Tongue (tissue), 2 donors: ENCODE results near the gene FAM114A1. TPM values are rescaled to one million over a fixed set of nuclear protein-coding genes. Genes with fewer than 3 reads are reported as not detected.

Source experiments
- DNase-seq: peaks from one replicate; pipeline ENCODE4 v3.0.0-alpha.2; 2015
- total RNA-seq: library from RNA; depleted of rRNA; stranded (reverse); fragments of >200 nt; gene quantifications from one replicate; pipeline ENCODE4 v1.2.3, GENCODE V29; 2014

FAM114A1 gene
- total RNA-seq: 129 TPM

DNA sequence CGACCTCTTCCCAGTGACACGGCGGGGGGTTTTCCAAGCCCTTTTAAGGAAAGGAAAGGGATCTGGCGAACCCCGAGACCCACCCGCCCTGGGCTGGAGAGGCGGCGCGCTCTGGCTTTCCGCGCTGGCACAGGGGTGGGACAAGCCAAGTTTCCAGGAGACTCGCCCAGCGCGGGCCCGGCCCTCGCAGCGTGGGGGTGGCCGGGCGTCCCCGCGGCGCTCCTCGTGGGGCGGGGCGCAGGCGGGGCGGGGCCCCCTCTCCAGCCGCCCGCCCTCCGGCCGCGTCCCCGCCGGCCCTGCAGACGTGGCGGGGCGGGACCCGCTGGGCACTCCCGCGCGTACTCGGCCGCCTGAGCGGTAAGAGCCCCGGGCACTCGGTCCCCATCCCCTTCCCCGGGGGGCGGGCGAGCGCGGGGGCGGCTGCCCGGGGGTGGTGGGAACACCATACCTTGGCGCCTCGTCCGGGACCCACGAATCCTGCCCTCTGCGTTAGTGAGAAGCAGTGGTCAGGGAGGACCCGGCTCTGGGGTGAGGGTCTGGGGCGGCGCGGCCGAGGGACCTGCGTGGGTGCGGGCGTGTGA lies at the start of gene FAM114A1:
Gene FAM114A1 (plus strand): TSS at position 329 of the 581 bp plus-strand sequence. CDS start 10,273 bp downstream, outside the sequence.
- peak; percentile 93 for DNase-seq

DNA sequence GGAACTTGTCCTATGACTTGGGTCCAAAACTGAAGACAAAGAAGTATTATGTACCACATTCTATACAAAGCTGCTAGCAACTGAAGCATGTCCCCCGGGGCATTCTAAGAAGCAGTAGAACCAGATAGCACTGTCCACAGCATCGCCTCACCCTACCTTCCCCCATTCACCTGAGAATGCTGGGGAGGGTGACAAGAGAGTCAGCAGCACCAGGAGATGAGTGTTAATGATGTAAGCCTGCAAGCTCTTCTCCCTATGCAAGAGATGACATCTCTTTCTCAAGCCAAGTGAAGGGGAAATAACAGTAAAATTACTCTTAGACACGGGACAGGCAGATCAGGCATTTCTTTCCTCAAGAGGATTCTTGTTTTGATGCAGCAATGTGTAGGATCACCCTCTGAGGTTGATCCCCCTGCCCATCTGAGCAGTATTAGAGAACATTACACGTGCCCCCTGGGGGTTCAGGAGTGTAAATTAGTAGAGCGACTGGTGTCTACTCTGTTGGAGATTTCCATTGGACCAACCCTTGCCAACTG lies 49.1 kb upstream of the FAM114A1 start:
- no peak for DNase-seq

DNA sequence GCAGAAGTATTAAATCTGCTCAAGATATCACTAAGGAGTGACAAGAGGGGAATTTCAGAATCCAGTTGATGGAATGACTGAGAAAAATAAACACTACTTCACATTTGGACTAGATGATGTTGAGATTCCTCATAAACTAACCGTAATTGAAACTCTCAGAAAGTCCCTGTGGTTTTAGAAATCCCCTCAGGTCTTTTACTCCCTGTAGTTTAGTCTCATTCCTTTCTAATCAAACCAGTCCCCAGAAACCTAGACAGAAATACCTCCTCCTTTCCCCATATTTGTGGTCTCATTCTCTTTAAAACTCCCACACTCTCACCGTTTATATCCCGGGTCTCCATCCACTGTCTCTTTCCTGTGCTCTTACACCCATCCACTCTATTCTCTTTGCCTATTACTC lies 48.0 kb upstream of the FAM114A1 start:
- no peak for DNase-seq

DNA sequence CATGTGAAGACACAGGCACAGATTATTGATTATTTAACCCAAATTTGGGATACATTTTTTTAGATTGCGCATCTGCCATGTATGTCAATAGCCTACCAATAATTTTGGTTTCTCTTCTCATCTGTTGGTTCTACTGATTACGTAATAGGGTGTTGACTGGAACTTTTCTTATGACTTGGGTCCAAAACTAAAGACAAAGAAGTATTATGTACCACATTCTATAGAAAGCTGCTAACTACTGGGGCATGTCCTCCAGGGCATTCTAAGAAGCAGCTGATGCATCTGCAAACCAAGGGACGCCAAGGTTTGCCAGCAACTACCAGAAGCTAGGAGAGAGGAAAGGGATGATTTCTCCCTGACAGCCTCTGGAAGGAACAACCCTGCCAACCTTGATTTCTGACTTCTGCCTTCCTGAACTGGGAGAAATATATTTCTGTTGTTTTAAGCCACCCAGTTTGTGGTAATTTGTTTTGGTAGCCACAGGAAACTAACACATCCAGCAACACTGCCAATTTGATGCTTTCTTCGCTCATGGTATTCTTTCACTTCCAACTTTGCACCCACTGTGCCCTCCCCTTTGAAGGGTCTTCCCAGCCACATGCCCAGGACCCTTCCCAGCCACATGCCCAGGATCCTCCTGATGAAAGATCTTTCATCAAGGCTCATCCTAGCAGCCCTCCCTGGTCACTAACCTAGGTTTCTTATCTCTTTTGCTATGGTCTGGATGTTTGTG lies 47.1 kb upstream of the FAM114A1 start:
- DNase-seq: no peak

DNA sequence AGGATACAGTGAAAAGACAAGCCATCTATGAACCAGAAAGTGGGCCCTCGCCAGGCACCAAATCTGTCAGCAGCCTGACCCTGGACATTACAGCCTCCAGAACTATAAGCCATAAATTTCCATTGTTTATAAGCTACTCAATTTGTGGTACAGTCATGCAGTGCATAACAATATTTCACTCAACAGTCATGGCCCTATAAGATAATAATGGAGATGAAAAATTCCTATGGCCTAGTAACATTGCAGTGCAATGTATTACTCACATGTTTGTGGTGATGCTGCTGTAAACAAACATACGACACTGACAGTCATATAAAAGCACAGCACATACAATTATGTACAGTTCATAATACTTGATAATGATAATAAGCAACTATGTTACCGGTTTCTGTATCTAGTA lies 45.9 kb upstream of the FAM114A1 start:
- DNase-seq: no peak

DNA sequence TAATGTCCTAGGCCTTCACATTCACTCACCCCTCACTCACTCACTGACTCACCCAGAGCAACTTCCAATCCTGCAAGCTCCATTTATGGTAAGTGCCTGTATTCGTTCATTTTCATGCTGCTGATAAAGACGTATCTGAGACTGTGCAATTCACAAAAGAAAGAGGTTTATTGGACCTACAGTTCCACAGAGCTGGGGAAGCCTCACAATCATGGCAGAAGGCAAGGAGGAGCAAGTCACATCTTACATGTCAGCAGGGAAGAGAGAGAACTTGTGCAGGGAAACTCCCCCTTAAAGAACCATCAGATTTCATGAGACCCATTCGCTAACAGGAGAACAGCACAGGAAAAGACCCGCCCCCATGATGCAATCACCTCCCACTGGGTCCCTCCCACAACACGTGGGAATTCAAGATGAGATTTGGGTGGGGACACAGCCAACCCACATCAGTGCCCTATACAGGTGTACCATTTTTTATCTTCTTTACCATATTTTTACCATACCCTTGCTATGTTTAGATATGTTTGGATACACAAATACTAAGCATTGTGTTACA lies 44.8 kb upstream of the FAM114A1 start:
- no peak for DNase-seq

DNA sequence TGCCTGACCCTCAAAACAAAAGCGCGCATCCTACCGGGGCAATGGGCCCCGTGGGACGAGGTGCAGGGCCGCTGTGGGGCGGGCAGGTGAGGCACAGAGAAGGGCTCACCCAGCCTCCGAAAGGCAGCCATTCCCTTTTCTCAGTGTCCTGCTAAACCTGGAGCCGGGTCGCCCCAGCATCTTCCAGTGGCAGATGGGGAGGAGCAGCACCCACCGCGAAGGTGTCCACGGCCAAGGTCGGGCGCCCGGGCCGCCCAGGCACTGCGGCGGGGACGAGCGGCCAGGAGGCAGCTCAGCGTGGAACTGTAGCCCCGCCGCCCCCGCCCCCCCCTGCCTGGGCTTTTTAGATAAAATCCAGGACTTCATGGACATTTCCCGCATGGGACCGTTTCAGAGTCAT lies 43.8 kb upstream of the FAM114A1 start:
- DNase-seq: no peak

DNA sequence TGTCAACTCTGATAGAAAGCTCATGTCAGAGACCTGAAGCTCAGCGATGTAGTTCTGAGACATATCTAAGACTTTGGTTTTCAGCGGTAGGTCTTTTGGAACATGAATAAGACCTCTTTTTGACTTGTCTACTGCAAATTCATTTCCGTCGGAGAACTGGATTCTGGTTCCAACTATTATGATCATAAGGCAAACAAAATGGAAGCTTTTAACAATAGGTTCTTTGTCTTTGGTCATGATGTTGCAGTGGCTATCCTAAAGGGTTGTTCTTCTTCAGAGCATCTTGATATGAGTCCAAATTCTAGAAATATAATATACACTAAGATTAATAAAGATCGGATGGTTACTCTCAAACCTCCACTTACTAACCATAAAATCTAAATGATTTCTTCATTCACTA lies 38.4 kb upstream of the FAM114A1 start:
- DNase-seq: no peak

DNA sequence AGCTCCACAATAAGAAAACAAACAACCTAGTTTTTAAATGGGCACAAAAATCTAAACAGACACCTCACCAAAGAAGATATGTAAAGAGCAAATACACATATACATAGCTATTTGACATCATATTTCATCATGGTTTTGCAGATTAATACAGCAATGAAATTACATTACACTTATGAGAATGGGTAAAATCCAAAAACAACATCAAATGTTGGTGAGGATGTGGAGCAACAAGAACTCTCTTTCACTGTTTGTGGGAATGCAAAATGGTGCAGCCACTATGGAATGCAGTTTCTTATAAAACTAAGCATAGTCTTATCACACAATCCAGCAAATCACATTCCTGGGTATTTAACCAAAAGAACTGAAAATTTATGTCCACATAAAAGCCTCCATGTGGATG lies 36.0 kb upstream of the FAM114A1 start:
- DNase-seq: no peak

DNA sequence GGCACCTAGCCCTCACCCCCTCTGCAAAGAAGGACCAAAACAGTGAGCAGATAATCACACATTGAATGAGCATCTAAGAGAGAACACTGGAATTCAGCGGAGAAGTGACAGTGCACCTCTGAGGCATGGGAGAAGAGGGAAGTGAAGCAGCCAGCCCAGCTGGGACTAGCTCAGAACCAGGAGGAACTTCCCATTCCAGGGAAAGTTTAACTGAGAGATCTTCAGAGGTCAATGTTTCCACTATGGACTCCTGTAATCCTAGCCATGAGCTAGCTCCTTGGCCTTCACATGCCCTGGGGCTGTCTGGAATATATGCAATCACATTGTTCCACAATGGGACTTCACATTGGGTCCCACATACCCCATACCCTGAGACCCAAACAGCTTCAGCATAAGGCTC lies 35.4 kb upstream of the FAM114A1 start:
- no peak for DNase-seq

DNA sequence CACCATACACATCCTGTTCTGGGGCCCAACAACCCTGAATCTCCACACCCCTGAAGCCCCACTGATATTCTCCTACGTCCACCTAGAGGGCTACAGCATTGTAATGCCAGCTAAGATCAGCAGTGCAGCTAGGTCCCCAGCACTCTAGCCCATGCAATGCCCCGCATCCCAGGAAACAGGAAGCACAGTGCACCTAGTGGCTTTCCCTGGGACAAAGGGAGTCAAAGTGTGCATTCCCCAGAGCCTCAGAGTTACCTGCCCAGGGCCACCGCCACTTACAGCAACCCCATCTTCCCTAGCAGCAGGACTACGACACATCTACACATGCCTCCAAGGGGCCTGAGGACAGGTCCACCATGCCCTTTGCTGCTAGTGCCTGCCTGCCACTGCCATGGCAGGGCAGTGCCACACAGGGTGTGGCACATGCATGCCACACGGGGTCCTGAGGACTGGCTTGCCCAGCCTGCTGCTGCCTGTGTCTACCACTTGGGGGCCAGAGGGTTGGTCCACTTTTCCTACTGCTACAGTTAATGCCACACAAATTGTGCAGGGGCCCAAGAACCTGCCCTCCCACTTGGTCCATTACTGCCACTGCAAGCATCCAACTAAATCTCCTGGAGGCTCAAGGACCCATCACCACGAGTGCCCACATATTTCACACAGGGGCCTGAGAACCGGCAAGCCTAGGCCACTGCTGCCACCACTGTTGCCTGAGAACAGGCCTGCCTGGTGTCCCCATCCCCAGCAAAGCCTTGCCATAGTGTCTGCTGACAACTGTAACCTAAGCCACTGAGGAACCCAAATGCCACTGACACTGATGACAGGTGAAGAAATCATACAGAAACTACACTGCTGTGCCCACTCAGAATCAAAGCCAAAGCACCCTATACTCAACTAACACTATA lies 34.7 kb upstream of the FAM114A1 start:
- DNase-seq: no peak

DNA sequence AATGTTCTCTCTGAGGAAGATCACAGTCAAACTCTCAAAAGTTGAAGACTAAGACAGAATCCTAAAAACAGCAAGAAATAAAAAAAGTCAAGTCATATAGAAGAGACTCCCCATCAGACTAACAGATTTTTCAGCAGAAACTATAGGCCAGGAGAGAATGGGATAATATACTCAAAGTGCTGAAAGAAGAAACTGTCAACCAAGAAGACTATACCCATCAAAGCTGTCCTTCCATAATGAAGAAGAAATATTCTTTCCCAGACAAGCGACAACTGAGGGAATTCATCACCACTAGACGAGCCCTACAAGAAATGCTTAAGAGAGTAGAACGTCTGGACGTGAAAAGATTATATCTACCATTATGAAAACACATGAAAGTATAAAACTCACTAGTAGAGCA lies 33.0 kb upstream of the FAM114A1 start:
- DNase-seq: no peak

DNA sequence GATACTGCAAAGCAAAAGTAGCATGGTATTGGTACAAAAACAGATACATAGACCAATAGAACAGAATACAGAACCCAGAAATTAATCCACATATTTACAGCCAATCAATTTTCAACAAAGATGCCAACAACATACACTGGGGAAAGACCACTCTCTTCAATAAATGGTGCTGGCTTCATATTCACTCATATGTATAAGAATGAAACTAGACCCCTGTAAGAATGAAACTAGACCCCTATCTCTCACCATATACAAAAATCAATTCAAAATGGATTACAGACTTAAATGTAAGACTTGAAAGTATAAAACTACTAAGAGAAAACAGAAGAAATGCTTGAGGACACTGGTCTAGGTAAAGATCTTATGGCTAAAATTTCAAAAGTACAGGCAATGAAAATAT lies 30.3 kb upstream of the FAM114A1 start:
- no peak for DNase-seq

DNA sequence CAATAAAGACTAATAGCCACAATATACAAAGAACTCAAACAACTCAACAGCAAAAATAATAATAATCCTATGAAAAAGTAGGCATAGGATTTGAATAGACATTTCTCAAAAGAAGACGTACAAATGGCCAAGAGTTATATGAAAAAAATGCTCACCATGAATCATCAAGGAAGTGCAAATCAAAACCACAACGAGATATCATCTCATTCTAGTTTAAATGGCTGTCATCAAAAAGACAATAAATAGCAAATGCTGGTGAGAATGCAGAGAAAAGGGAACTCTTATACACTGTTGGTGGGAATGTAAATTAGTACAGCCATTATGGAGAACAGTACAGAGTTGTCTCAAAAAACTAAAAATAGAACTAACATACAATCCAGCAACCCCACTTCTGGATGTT lies 29.8 kb upstream of the FAM114A1 start:
- no peak for DNase-seq

DNA sequence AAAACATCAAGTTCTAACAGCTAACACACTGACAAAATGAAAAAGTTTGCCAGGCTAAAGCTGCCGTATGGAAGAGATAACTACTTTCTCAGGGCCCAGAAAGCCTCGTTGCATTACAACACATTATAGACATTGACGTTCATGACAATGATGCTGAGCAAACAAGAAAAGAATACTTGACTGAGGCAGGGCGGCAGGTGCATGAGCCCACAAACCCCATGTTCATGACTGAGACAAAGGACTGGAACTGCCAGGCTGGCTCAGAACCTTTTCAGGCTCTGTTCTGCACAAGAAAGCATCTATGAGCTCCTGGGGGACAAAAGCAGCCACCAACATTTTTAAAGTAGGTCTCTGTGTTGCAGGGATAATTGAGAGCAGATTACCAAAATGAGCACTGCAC lies 24.6 kb upstream of the FAM114A1 start:
- no peak for DNase-seq

DNA sequence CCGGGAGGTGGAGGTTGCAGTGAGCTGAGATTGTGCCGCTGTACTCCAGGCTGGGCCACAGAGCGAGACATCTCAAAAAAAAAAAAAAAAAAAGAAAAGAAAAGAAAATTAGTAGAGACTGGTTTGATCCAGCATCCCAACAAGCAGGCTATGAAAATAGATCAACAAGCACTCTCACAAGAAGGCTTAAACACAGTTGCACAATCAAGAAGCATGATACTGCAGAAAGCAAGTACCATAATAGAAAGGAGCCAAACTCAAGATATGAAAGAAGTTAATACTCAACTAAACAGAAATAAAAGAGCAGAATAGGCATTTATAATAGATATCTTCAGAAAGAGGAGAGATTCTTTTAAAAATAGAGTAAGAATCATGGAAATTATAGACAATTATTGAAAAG lies 21.6 kb upstream of the FAM114A1 start:
- DNase-seq: no peak

DNA sequence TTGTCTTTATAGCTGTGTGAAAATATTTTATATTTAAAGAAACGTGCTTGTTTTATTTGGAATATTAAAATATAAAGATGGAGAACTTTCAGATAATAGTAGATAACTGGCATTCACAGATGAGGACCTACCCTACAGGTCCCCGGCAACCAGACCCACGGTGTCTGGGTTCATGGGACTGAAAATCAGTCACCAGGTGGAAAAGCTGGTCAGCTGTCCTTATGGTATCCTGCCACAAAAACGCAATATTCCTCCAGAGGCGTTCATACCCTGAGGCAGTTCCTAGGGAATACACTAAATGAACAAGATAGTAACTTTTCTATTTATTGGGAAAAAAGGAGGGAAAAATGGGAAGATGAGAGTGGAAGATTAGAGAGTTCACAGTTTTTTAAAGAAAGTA lies 12.1 kb upstream of the FAM114A1 start:
- DNase-seq: no peak

DNA sequence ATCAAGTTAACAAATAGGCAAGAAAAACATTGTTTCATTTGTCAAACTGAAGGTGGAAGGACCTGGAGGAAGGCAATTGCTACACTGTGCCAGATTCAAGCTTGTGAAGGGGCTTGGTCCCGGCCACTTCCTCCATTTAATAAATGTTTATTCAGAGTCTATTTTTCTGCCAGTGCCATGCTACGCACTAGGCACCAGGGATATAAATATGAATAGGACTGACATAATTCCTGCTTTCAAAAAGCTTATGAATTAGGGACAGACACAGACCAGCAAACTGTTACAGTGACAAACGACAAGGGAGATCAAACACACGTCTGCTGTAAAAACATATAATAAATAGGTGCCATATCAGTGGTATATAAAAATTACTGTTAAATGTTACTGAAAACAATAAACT lies 11.6 kb upstream of the FAM114A1 start:
- DNase-seq: no peak

DNA sequence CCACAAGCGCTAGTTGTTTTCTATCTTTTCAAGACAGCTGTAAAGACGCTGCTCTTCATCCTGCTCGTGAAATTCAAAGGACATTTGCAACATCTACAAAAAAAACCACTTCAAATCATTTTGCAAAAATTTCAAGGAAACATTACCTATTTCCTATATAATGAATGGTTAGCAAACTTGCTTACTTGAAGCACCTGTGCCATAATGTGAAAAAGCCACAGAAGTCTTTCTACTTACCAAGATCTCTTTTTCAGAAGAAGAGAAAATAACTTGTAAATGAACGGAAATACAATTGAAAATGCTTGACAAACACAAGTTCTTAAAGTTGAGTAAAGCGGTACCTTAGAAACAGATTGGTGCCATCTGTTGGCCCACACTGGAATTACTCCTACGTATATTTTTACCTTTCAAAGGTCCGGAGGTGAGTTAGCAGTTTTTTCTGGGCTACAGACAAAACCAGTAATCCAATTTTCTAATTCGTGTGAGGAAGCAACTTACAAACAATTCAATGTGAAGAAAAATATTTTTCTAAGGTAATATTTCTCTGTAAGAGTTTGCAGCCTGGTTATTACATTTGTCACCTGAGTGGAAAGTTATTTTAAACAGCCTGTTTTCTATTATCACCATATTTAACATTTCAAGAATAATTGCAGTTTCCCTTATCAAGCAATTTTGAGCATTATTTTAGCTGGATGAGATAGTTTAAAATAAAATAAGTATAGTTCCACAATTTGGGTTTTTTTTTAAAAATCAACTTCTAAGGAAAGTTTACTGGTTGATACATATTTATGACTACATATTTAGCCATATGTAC lies 10.9 kb upstream of the FAM114A1 start, which contains the start of gene TLR6:
Gene TLR6 (minus strand): TSS at position 294 of the 814 bp plus-strand sequence. CDS start 27,344 bp downstream, outside the sequence.
- peak; percentile 64 for DNase-seq

DNA sequence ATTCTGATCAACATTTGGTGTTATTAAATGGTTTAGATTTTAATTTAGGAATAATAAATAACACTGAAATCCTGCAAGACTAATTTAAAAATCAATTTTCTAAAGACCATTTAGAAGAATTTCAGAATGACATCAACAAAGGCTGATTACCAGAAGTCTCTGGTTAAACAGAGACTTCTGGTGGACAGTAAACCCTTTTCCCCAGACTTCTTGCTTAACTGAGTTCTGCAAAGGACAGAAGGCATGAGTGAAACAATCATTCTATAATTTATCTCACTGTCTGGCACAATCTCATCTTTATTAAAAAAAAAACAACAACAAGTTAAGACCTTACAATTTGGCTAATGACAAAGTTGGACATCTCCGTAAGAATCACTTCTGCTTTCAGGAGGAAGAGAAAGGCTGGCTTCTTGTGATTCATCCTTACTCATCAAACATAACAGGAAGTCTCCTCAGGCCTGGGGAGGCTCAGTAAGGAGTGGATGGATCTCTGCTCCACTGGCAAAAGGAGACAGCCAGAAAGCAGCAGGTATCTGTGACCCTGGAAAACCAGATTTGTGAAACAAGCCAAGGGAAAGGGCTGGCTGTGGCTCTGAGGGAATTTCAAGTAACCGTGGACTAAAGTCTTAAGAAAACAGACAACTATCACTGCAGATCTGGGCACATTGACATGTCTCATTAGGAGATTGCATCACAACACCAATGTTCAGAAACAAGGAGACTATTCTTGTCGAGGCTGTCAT lies 10.1 kb upstream of the FAM114A1 start:
- no peak for DNase-seq

DNA sequence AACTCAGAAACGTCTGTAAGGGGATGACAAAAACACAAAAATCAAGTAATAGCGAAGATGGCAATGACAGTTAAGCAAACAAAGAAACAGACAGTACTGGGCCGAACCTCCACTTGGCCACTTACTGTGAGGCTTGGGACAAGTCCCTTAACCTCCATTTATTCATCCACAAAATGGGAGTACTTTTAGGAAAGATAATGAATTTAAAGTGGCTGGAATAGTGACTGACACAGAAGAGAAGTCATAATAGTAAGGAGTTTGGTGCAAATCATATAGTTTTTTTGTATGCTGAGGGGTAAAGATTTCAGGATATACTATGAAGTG lies 9.5 kb upstream of the FAM114A1 start:
- DNase-seq: no peak
